Activated naive CD8-positive, alpha-beta T cell treated with anti-CD3 and anti-CD28 coated beads for 36 hours (primary cell): ENCODE measurements around the gene UBE3B. TPM values are rescaled to one million over a fixed set of nuclear protein-coding genes. Genes with fewer than 3 reads are reported as not detected.

Experiments used
- DNase-seq: peaks from one replicate; pipeline ENCODE4 v3.0.0; 2021
- H3K27ac Mint-ChIP-seq: one replicate; pipeline ENCODE4 v1.8.0; 2022; ENCODE audit warnings: mild to moderate bottlenecking, moderate library complexity, mixed read lengths
- H3K27me3 Mint-ChIP-seq: one replicate; pipeline ENCODE4 v1.8.0; 2022; ENCODE audit warnings: mild to moderate bottlenecking, mixed read lengths
- H3K36me3 Mint-ChIP-seq: one replicate; pipeline ENCODE4 v1.8.0; 2021; ENCODE audit warnings: mild to moderate bottlenecking, mixed read lengths
- H3K4me1 Mint-ChIP-seq: one replicate; pipeline ENCODE4 v1.8.0; 2021; ENCODE audit warnings: mixed read lengths
- H3K4me3 Mint-ChIP-seq: one replicate; pipeline ENCODE4 v1.8.0; 2022; ENCODE audit warnings: mild to moderate bottlenecking, moderate library complexity, mixed read lengths
- H3K9me3 Mint-ChIP-seq: one replicate; pipeline ENCODE4 v1.8.0; 2022; ENCODE audit warnings: mixed read lengths
- total RNA-seq, 2 experiments: library from RNA; stranded (reverse); gene quantifications; one replicate each; pipeline ENCODE4 v1.2.3, GENCODE V29; 2021

The UBE3B gene
- total RNA-seq, 2 experiments from 2014 or later, result 23.4 to 23.5 TPM

DNA sequence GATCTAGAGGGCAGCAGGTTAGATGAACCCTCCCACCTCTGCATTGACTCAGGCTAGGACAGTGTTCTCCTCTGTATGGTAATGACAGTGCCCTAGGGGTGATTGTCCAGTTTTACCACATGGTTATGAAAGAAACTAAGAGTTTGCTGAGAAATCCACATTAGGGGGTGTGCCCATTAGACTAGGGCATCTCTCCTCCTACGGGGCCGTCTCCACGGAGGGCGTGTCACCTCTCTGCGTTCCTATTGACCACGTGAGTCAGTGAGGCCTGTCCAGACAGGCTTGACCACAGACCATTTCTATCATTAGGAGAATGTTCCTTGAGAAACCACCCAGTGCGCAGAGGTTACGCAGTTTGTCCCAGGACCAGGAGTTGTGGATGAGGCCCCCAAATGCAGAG is 104.4 kb downstream of the UBE3B start:
- no peak for DNase-seq
- no peaks in the 10 kb centered on the region for H3K4me1 Mint-ChIP-seq
- H3K27ac Mint-ChIP-seq, result no peak overlapping the region
- no peaks in the 10 kb centered on the region for H3K9me3 Mint-ChIP-seq
- peaks cover 9% of the 10 kb centered on the region for H3K36me3 Mint-ChIP-seq
- H3K27me3 Mint-ChIP-seq, result no peaks in the 10 kb centered on the region
- H3K4me3 Mint-ChIP-seq, result no peak overlapping the region

DNA sequence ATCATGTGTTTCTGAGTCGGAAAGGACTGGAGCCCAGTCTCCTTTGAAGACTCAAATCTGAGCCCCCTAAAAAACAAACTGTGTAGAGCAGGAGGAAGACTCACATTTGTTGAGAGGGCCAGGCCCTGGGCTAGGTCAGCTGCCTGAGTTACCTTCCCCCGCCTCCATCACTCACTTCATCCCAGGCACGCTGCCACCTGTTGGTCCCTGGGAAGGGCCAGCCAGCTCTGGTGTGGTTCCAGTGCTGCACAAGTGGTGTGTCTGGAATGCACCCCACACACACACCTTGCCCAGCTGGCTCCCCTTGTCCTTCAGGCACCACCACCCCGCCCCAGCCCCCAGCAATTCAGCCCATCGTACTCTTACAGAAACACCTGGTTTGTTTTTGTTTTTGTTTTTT is 105.2 kb downstream of the UBE3B start:
- no peak for DNase-seq
- Mint-ChIP-seq H3K27me3 (no peaks in the 10 kb centered on the region), H3K27ac (no peak overlapping the region), H3K36me3 (peaks cover 3% of the 10 kb centered on the region), H3K4me1 (no peaks in the 10 kb centered on the region), H3K4me3 (no peak overlapping the region), H3K9me3 (no peaks in the 10 kb centered on the region)

DNA sequence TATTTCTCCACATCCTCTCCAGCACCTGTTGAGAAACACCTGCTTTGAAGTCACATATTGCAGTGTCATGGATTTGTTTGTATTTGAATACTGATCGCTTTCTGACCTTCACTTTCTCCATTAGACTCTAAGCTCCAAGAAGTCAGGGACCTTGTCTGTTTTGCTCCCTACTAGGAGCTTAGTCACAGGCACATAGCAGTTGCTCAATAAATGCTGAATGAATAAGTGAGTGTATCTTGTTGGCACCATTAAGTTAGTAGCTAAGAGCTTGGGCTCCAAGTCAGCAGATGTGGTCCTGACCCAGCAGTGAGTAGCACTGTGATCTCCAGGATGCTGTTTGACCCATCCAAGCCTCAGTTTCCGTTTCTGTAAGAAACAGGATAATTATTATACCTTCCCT is 106.3 kb downstream of the UBE3B start:
- no peak for DNase-seq
- no peak overlapping the region for H3K27ac Mint-ChIP-seq
- peaks cover 3% of the 10 kb centered on the region for H3K36me3 Mint-ChIP-seq
- no peaks in the 10 kb centered on the region for H3K9me3 Mint-ChIP-seq
- no peaks in the 10 kb centered on the region for H3K4me1 Mint-ChIP-seq
- no peak overlapping the region for H3K4me3 Mint-ChIP-seq
- H3K27me3 Mint-ChIP-seq, result no peaks in the 10 kb centered on the region

Other genes with a start within 250 kb of the UBE3B start
- gene FOXN4, start 168.3 kb upstream of the UBE3B start, total RNA-seq, result not detected
- not detected for gene MYO1H, start 129.7 kb upstream of the UBE3B start, total RNA-seq
- gene KCTD10, start 334 bp upstream of the UBE3B start, total RNA-seq, result 10 to 100 TPM; 47.6 to 48.9 TPM
- 10 to 100 TPM; 58.3 to 62.8 TPM for gene MMAB, start 95.9 kb downstream of the UBE3B start, total RNA-seq
- gene MVK, start 96.2 kb downstream of the UBE3B start, total RNA-seq, result 10 to 100 TPM; 17.9 to 20.5 TPM
- gene FAM222A, start 236.2 kb downstream of the UBE3B start, total RNA-seq, result 1 to 10 TPM; 1.1 to 1.8 TPM